Stimulated activated naive CD8-positive, alpha-beta T cell treated with anti-CD3 and anti-CD28 coated beads, Interleukin-15, Interleukin-2, amounts not matched to agents 100 U/mL and 50 U/mL, for 24 hours (primary cell): ENCODE measurements around the gene GAS2L3.
"Not testable (repeated sequence)": the region's sequence is repeated elsewhere in the genome, so short reads cannot be mapped to it uniquely, and the experiment has no call there.

Source experiments
- ATAC-seq: fragments of 150-1000 bp; cut with Tn5 transposase; one replicate; pipeline ENCODE4 v1.10.0; 2021
- DNase-seq: peaks from one replicate; pipeline ENCODE4 v3.0.0; 2021

Gene GAS2L3

GRCh38 chr12:100573292-100574186 lies at the start of gene GAS2L3:
Gene GAS2L3, plus strand, starts transcription at chr12:100573684. Its CDS starts 21,221 bp downstream, at chr12:100594905.
- ATAC-seq = peak; percentile 81
- DNase-seq = peak; percentile 71

GRCh38 chr12:100528034-100528433 lies 45.5 kb upstream of the GAS2L3 start:
- no peak for ATAC-seq
- no peak for DNase-seq

GRCh38 chr12:100528471-100529127 lies 44.9 kb upstream of the GAS2L3 start:
- ATAC-seq (no peak), DNase-seq (no peak)

DNA sequence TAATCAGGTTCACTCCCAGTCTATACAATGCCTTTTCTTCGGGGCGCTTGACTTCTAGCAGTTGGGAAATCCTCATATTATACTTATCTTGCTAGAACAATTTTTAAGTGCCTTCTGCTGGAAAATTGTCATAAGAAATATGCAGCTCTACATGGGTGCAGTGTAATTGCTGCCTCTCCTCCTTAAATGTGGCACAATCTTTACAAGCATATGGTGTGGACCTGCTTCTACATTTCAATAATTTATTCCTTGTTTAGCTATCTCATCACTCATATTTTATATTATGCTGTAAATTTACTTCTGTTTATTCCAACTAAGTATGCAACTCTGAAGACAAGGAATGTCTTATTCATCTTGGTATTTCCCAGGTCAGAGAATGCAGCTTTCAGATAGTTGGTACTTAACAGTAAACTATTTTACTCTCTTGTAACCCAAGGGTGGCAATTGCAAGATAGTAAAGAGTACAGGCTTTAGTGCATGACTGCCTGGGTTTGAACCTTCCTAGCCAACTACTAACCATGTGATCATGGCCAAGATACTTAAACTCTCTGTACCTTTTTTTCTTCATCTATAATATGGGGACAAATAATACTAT lies 43.6 kb upstream of the GAS2L3 start:
- DNase-seq = no peak
- ATAC-seq = no peak

DNA sequence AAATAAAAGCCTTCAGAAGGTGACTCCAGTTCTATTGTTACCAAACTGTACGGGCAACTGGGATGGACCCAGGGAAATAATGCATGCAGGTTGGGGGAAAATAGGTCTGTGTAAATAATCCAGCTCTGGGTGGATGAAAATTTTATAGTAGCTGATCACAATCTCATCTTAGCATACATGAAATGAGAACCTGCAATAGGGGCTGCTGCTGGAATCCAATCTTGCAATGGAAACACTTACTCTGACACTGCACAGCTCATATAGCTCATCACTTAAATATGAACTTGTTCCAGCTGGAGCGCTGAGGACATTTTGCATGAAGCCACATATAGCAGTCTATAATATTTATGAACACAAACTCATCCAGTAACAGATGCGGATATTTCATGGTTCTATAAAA lies 40.1 kb upstream of the GAS2L3 start:
- ATAC-seq (no peak), DNase-seq (no peak)

DNA sequence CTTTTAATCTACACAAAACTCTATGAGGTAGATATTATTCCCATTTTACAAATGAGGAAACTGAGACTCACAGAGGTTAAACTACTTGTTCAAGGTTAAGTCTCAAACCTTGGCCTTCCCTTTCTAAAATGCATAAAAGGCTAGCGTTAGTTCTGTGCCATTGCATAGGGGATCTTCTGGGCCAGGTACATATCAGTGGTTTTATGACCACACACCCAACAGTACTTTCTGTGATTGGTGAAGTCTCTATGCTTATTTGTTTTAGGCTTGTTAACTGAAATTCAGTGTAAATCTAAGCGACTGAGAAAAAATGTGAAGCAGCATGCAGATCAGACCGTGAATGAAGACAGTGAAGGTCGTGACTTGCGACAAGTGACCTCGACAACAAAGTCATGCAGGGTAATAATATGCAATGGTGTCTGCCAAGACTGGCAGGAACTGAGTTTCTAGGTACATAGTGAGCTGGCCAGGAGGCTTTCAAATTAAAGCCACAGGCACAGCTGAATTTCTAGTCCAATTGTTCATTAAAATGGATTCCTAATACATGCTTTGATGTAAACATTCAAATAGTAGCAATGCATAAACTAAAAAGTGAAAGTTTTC lies 38.8 kb upstream of the GAS2L3 start:
- no peak for ATAC-seq
- DNase-seq = no peak

DNA sequence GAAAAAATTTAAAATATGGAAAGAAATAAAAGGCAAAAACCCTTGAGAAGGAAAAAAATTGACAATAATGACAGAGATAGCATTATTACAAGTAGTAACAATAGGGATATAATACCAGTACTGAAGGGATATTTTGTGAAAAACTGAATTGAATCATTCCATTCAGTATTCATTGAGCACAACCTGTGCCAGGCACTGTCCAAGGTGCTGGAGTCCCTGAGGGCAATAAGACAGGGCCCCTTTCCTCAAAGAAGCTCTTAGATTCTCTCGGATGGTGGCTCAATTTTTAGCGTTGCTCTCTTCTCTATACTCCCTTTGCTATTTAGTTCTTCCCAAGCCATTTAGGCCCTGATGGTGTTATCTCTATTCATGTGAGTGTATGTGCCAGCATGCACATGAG lies 34.3 kb upstream of the GAS2L3 start:
- DNase-seq (peak; percentile 28), ATAC-seq (no peak)

DNA sequence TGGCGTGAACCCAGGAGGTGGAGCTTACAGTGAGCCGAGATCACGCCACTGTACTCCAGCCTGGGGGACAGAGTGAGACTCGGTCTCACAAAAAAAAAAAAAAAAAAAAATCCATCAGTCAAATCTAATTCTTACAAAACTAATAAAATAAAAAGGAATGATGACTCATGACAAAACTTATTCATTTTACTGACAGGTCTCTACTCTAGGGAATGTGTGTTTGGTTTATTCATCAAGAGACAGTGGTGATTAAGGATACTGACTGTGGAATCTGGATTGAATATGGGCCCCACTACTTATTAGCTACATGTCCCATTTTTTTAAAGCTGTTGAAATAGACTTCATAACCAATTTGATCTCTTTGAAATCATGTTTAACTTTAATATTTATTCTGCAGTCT lies 29.3 kb upstream of the GAS2L3 start:
- DNase-seq (no peak), ATAC-seq (no peak)

- ATAC-seq (no peak), DNase-seq (no peak)
These were observed 28.4 kb upstream of the GAS2L3 start for GRCh38 chr12:100545092-100545491.

DNA sequence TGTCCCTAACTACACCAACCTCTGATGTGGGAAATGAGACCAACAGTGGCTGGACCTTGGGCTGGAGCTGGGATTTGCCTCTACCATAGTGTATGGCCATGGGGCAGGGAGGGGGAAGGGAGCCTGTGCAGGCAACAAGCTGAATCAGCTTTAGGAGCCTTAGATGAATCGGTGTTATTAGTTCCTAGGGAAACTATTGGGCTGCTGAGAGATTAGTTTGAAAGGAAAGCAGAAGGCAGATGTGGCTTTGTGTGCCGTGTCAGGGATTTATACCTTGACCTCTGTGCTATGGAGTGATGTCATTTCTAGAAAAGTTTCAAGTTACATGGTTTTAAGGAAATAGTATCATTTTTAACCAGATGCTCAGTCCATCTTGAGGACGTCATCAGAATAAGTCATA lies 19.5 kb upstream of the GAS2L3 start:
- DNase-seq = no peak
- ATAC-seq = no peak

DNA sequence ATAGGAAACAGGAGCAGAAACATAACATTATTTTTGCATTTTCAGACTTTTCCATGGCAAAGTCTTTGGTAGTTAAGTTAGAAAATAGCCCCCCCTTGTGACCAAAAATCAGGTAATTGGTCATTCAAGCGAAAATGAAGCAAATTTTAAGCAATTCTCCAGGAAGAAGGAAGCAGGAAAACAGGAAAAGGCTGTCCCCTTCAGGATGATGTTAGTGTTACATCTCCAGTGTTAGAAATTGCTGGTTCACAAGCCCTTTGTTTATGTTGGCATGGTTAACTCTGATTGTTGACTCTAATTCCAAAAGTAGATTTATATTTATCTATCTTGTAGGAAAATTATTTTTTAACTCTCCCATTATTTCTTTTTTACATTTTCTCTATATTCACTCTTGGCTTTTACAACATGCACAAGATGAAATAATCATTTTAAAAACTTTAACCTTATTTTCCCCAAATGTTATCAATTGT lies 18.8 kb upstream of the GAS2L3 start:
- ATAC-seq (no peak), DNase-seq (no peak)

- ATAC-seq (no peak), DNase-seq (no peak)
These were observed 17.8 kb upstream of the GAS2L3 start for GRCh38 chr12:100555722-100556121.

DNA sequence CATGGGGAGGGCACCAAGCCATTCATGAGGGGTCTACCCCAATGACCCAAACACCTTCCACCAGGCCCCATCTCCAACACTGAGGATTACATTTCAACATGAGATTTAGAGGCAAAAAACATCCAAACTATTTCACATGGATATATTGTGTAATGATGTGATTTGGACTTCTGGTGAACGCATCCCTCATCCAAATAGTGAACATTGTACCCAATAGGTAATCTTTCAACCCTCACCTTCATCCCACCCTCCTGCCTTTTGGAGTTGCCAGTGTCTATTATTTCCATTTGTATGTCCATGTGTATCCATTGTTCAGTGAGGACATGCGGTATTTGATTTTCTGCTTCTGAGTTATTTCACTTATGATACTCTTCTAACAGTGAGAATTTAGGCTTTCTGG lies 16.1 kb upstream of the GAS2L3 start:
- no peak for ATAC-seq

DNA sequence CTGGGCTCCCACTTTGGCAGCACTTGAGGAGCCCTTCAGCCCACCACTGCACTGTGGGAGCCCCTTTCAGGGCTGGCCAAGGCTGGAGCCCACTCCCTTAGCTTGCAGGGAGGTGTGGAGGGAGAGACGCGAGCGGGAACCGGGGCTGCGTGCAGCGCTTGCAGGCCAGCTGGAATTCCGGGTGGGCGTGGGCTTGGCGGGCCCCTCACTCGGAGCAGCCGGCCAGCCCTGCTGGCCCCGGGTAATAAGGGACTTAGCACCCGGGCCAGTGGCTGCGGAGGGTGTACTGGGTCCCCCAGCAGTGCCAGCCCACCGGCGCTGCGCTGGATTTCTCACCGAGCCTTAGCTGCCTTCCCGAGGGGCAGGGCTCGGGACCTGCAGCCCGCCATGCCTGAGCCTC lies 14.2 kb upstream of the GAS2L3 start:
- not testable (repeated sequence) for DNase-seq, ATAC-seq

More for the DNA sequence above, 16.1 kb upstream of the GAS2L3 start:
- DNase-seq = no peak

- ATAC-seq = no peak
- no peak for DNase-seq
These were observed 9.4 kb upstream of the GAS2L3 start for GRCh38 chr12:100564090-100564489.

GRCh38 chr12:100564905-100565467 lies 8.5 kb upstream of the GAS2L3 start:
- no peak for ATAC-seq

DNA sequence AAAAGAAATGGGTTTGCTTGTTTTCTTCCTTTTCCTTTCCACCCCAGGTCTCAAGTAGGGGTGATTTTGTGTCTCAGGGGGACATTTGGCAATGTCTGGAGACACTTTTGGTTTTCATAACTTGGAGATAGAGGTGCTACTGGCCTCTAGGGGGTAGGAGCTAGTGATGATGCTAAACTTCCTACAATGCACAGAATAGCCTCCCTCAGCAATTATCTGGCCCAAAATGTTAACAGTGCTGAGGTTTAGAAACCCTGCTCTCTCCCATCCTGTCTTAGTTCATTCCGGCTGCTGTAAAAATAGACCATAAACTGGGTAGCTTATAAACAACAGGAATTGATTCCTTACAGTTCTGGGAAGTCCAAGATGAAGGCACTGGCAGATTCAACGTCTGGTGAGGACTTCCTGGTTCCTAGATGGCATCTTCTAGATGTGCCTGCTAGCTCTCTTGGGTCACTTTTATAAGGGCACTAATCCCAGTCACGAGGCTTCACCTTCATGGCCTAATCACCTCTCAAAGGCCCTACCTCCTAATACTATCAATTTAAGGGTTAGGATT lies 7.4 kb upstream of the GAS2L3 start:
- no peak for DNase-seq
- ATAC-seq = no peak

More at GRCh38 chr12:100564905-100565467, 8.5 kb upstream of the GAS2L3 start:
- DNase-seq = no peak

DNA sequence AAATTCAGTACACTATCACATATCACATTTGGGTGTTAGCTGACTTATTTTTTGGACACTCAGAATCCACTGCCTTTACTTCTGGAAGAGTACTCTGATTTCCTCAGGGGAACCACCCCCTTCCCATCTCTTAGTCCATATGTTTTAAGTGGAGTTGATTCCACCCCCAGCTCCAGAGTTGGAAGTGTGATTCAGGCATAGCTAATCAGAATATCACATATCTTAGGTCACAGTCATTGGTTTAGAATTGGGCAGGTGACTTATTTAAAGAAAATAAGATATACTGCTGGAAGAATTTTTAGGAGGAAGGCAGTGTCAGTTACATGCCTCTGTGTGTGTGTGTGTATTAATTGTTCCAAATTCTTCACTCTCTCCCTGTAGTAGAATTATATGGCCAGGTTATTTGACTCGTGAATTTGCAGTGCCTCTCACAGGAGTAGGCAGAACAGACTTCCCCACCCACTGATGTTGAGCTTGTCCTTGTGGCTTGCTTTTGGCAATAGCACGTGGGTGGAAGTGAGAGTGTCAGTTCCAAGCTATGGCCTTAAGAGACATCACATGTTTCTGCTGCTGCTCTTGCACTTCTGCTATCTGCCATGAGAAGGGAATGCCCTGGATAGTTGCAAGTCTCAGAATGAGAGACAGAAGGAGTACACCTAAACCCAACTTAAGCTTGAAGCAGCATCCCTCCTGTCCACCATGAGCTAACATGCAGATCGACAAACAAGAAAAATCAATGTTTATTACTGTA lies 6.4 kb upstream of the GAS2L3 start:
- no peak for DNase-seq
- no peak for ATAC-seq

DNA sequence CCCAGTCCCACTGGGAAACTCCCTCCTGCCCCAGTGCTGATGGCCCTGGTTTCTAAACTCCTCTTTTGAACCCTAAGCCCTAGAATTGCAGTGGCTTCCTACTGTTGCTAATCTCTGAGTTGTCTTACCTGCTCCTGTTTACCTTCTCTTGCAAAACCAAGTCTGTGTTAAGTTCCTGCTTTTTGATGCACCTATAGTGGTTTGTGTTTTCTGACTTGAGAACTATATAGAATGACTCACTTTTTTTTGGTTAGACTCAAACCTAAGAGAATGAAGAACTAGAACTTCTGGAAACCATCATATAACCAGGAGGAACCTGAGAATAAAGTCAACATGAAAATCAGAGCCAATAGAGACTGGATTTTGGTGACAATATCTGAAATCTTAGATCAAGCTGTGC lies 5.5 kb upstream of the GAS2L3 start:
- no peak for ATAC-seq
- no peak for DNase-seq

DNA sequence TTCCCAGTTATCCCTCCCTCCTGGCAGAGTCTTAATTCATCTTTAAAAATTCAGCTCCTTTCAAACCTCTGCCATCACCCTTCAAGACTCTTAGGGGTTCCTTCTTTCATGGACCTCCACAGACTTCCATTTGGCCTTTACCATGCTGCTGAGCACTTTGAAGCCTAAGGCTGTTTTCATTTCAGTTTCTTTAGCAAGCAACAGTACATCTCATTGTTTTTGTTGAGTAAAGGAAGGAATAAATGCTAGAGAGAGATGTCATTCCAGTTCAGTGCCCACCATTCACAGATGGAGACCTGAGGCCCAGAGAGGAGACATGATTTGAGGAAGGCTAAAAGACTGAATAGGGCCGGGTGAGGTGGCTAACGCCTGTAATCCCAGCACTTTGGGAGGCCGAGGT lies 1.3 kb upstream of the GAS2L3 start:
- DNase-seq (no peak), ATAC-seq (no peak)
